Measurements from ENCODE around the gene JPT1. TPM values are rescaled to one million over a fixed set of nuclear protein-coding genes. Genes with fewer than 3 reads are reported as not detected.
A peak's percentile ranks its signal among the peaks of the same experiment; 100 is the strongest.

The JPT1 gene
- polyA plus RNA-seq, 1 of the 3 experiments (the other 2 are of a cell fraction), result 490 TPM

DNA sequence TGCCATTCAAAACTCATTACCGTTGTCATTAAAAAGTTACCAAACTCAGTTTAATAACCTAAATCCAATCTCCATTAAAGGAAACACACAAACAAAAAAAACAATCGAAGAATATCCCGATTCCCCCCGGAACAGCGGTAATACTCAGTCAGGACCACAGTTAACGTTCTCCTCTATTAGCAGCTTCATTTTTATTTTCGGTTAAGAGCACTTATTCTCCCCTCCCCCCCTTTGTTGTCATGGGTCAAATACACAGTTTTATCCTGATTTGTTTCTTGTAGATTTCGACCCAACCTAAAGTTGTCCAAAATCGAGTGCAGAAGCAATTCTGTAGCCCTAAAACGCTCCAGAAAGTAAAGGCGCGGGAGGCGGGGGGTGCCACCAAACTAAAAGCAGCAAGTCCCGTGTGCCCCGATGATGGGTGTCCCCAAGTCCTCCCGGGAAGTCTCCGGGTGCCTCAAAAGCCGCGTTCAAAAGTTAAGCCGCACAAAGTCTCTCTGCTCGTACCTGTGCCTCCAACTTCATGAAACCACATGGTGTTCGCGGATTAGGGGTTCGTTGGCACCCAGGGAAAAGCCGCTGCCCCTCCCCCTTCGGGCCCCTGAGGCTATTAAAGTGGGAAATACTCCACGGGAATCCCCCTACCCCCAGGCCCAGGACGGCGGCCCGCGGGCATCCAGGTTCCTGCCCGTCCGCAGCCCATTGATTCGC is 27.5 kb upstream of the JPT1 start (continued):
- TF ChIP-seq, protein P1, sequence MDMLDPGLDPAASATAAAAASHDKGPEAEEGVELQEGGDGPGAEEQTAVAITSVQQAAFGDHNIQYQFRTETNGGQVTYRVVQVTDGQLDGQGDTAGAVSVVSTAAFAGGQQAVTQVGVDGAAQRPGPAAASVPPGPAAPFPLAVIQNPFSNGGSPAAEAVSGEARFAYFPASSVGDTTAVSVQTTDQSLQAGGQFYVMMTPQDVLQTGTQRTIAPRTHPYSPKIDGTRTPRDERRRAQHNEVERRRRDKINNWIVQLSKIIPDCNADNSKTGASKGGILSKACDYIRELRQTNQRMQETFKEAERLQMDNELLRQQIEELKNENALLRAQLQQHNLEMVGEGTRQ (IDR thresholded peaks at IDR 0.05; ENCODE audit: borderline replicate concordance, low read depth, low read length), result no peak

DNA sequence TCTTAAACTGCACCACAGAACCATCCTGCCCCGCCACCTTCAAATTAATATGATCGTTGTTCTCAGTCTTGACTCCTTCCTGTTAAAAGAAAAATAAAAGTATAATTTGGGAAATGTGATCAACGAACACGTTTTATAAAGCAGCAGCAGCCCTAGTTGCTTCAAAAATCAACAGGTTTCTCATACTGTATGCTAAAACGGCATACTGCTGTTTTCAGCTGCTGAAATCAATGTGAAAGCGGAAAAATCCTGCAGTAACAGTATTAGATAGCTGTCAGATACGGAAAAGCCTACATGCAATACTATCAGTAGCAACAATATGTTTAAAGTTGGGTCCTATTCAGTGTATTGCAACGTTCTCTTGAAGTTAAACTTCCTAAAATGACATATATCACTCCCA is 26.8 kb upstream of the JPT1 start:
- WGBS (ENCODE audit: low lambda C conversion rate), result 23% methylated on average over 8 of the region's 8 CpGs
- peak overlapping the region; percentile 67 to 93 for H3K4me3 ChIP-seq (ENCODE audit: low read depth in 2 of 2, low read length in 1 of 2)
- peaks cover 6 to 47% of the 10 kb centered on the region in 2 experiments for H3K36me3 ChIP-seq (replicated peaks in 1 of 2; ENCODE audit: control insufficient read depth in 1 of 2, insufficient read depth in 2 of 2, low read length in 1 of 2)
- H3K9me2 ChIP-seq, result no peaks in the 10 kb centered on the region
- CTCF ChIA-PET, result interaction anchor here (0.7 to 2.7 kb wide), 10 partner anchors 10 to 231 kb away, joined by 3 to 13 read pairs (median 3); partner anchors contain the start of genes CDR2L, MIF4GD and NT5C
- peaks cover 74% of the 10 kb centered on the region for H3K79me2 ChIP-seq (ENCODE audit: insufficient read depth)
- H3F3A ChIP-seq (replicated peaks; ENCODE audit: insufficient read depth), result peaks cover 20% of the 10 kb centered on the region
- POLR2A ChIA-PET, result interaction anchor here (0.6 kb wide), 1 partner anchor 55 kb away, joined by 3 read pairs; no protein-coding TSS in a partner anchor
- H3K9ac ChIP-seq, result peak overlapping the region; percentile 99
- H4K20me1 ChIP-seq (ENCODE audit: insufficient read depth), result peaks cover 57% of the 10 kb centered on the region
- no peaks in the 10 kb centered on the region for H3K9me3 ChIP-seq
- H3K27ac ChIP-seq (ENCODE audit: low read depth in 2 of 2, low read length in 1 of 2), result peak overlapping the region in 1 of 2 experiments; percentile 99; a peak in 1 of 4 replicates
- TF ChIP-seq RAD21 (IDR thresholded peaks at IDR 0.05; ENCODE audit: low read length) (no peak), FOXM1 (IDR thresholded peaks at IDR 0.05; ENCODE audit: low read depth) (no peak), TEAD4 (IDR thresholded peaks at IDR 0.05; ENCODE audit: borderline replicate concordance, insufficient read depth) (no peak), GATA2 (CRISPR knock-in tag; IDR thresholded peaks at IDR 0.05) (no peak), FOSL2 (IDR thresholded peaks at IDR 0.05; ENCODE audit: borderline replicate concordance, low read depth) (no peak), SMC3 (IDR thresholded peaks at IDR 0.05; ENCODE audit: low read depth, low read length) (no peak), ELF1 (IDR thresholded peaks at IDR 0.05) (no peak), NFIC (IDR thresholded peaks at IDR 0.05; ENCODE audit: borderline replicate concordance) (no peak), YY1 (IDR thresholded peaks at IDR 0.05; ENCODE audit: low read depth) (no peak)
- TF ChIP-seq, protein P2, sequence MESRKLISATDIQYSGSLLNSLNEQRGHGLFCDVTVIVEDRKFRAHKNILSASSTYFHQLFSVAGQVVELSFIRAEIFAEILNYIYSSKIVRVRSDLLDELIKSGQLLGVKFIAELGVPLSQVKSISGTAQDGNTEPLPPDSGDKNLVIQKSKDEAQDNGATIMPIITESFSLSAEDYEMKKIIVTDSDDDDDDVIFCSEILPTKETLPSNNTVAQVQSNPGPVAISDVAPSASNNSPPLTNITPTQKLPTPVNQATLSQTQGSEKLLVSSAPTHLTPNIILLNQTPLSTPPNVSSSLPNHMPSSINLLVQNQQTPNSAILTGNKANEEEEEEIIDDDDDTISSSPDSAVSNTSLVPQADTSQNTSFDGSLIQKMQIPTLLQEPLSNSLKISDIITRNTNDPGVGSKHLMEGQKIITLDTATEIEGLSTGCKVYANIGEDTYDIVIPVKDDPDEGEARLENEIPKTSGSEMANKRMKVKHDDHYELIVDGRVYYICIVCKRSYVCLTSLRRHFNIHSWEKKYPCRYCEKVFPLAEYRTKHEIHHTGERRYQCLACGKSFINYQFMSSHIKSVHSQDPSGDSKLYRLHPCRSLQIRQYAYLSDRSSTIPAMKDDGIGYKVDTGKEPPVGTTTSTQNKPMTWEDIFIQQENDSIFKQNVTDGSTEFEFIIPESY (IDR thresholded peaks at IDR 0.05; ENCODE audit: borderline replicate concordance, low read depth), result no peak
- H3K27me3 ChIP-seq (ENCODE audit: insufficient read depth), result no peaks in the 10 kb centered on the region
- H3K4me1 ChIP-seq (ENCODE audit: control insufficient read depth in 1 of 2, insufficient read depth in 2 of 2, low read depth in 1 of 2, low read length in 1 of 2), result peaks cover 3 to 6% of the 10 kb centered on the region in 2 experiments; a peak in 2 of 4 replicates
- H3K4me2 ChIP-seq, result peak overlapping the region; percentile 99
- H2AFZ ChIP-seq (ENCODE audit: low read depth), result no peak overlapping the region
- DNase-seq, result no peak

DNA sequence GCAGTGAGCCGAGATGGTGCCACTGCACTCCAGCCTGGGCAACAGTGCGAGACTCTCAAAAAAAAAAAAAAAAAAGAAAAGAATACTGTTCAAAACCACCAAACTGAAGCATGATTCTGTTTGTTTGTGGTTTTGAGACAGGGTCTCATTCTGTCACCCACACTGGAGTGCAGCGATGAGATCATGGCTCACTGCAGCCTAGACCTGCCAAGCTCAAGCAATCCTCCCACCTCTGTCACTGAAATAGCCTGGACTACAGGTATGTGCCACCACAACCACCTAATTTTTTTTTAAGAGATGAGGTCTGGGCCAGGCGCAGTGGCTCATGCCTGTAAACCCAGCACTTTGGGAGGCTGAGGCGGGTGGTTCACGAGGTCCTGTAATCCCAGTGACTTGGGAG is 24.1 kb upstream of the JPT1 start:
- Histone ChIP-seq H4K20me1 (ENCODE audit: insufficient read depth) (peaks cover 71% of the 10 kb centered on the region), H3K9me2 (no peaks in the 10 kb centered on the region), H3K4me2 (no peak overlapping the region), H3K27me3 (ENCODE audit: insufficient read depth) (no peaks in the 10 kb centered on the region), H2AFZ (ENCODE audit: low read depth) (no peak overlapping the region), H3K9ac (no peak overlapping the region), H3K79me2 (ENCODE audit: insufficient read depth) (peaks cover 94% of the 10 kb centered on the region), H3K27ac (ENCODE audit: low read depth in 2 of 2, low read length in 1 of 2) (no peak overlapping the region), H3K9me3 (no peaks in the 10 kb centered on the region), H3K4me1 (ENCODE audit: control insufficient read depth in 1 of 2, insufficient read depth in 2 of 2, low read depth in 1 of 2, low read length in 1 of 2) (peaks cover 3 to 6% of the 10 kb centered on the region in 2 experiments; a peak in 2 of 4 replicates), H3K36me3 (replicated peaks in 1 of 2; ENCODE audit: control insufficient read depth in 1 of 2, insufficient read depth in 2 of 2, low read length in 1 of 2) (peaks cover 21 to 74% of the 10 kb centered on the region in 2 experiments), H3K4me3 (ENCODE audit: low read depth in 2 of 2, low read length in 1 of 2) (no peak overlapping the region), H3F3A (replicated peaks; ENCODE audit: insufficient read depth) (peaks cover 27% of the 10 kb centered on the region)
- CTCF ChIA-PET, result interaction anchor here (0.6 to 1.3 kb wide), 2 partner anchors 94 to 162 kb away, joined by 3 read pairs; no protein-coding TSS in a partner anchor
- WGBS (ENCODE audit: low lambda C conversion rate), result 95% methylated on average over 6 of the region's 6 CpGs
- no peak for DNase-seq
- TF ChIP-seq, protein P3, sequence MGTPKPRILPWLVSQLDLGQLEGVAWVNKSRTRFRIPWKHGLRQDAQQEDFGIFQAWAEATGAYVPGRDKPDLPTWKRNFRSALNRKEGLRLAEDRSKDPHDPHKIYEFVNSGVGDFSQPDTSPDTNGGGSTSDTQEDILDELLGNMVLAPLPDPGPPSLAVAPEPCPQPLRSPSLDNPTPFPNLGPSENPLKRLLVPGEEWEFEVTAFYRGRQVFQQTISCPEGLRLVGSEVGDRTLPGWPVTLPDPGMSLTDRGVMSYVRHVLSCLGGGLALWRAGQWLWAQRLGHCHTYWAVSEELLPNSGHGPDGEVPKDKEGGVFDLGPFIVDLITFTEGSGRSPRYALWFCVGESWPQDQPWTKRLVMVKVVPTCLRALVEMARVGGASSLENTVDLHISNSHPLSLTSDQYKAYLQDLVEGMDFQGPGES (IDR thresholded peaks at IDR 0.05; ENCODE audit: low read depth, low read length), result no peak
- TF ChIP-seq, protein P1 (IDR thresholded peaks at IDR 0.05; ENCODE audit: borderline replicate concordance, low read depth, low read length), result no peak
- TF ChIP-seq NRF1 (IDR thresholded peaks at IDR 0.05; ENCODE audit: low read depth, low read length), result no peak
- no peak for TF ChIP-seq RCOR1 (IDR thresholded peaks at IDR 0.05; ENCODE audit: low read length)
- TF ChIP-seq TEAD4 (IDR thresholded peaks at IDR 0.05; ENCODE audit: borderline replicate concordance, insufficient read depth), result no peak
- TF ChIP-seq GATA2 (CRISPR knock-in tag; IDR thresholded peaks at IDR 0.05), result no peak
- POLR2A ChIA-PET, result interaction anchor here (0.7 kb wide), 1 partner anchor 8 kb away, joined by 3 read pairs; no protein-coding TSS in a partner anchor
